GM10266 (cell line): ENCODE results near the gene SCGB3A1.

Experiments
- DNase-seq: peaks from one replicate; pipeline ENCODE4 v3.0.0; 2012; ENCODE audit errors: extremely low spot score
- TF ChIP-seq, protein P1 (sequence below): IDR thresholded peaks from 2 replicates; pipeline ENCODE4 v1.5.1; 2012; ENCODE audit warnings: mild to moderate bottlenecking, low read depth; ENCODE audit not compliant: control insufficient read depth, insufficient read depth; ENCODE audit errors: missing control alignments

SCGB3A1 gene

DNA sequence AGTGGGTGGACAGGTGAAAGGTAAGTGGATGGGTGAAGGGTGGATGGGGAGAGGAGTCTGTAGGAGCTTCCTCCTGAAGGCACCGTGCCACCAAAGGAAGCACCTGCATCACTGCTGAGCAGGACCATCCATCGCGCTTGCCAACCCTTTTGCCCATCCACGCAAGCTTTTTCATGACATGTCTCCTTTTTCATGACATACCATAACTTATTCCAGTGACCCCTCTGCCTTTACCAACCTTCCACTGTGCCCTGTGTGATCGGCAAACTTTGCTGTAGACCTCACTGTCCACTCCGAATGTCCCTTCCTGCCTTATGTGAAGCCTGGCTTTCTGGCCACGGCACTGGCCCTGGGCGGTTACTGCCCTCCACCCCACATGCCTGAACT, 44.7 kb upstream of the SCGB3A1 start:
- DNase-seq: no peak
- TF ChIP-seq, protein P1, sequence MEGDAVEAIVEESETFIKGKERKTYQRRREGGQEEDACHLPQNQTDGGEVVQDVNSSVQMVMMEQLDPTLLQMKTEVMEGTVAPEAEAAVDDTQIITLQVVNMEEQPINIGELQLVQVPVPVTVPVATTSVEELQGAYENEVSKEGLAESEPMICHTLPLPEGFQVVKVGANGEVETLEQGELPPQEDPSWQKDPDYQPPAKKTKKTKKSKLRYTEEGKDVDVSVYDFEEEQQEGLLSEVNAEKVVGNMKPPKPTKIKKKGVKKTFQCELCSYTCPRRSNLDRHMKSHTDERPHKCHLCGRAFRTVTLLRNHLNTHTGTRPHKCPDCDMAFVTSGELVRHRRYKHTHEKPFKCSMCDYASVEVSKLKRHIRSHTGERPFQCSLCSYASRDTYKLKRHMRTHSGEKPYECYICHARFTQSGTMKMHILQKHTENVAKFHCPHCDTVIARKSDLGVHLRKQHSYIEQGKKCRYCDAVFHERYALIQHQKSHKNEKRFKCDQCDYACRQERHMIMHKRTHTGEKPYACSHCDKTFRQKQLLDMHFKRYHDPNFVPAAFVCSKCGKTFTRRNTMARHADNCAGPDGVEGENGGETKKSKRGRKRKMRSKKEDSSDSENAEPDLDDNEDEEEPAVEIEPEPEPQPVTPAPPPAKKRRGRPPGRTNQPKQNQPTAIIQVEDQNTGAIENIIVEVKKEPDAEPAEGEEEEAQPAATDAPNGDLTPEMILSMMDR: no peak

DNA sequence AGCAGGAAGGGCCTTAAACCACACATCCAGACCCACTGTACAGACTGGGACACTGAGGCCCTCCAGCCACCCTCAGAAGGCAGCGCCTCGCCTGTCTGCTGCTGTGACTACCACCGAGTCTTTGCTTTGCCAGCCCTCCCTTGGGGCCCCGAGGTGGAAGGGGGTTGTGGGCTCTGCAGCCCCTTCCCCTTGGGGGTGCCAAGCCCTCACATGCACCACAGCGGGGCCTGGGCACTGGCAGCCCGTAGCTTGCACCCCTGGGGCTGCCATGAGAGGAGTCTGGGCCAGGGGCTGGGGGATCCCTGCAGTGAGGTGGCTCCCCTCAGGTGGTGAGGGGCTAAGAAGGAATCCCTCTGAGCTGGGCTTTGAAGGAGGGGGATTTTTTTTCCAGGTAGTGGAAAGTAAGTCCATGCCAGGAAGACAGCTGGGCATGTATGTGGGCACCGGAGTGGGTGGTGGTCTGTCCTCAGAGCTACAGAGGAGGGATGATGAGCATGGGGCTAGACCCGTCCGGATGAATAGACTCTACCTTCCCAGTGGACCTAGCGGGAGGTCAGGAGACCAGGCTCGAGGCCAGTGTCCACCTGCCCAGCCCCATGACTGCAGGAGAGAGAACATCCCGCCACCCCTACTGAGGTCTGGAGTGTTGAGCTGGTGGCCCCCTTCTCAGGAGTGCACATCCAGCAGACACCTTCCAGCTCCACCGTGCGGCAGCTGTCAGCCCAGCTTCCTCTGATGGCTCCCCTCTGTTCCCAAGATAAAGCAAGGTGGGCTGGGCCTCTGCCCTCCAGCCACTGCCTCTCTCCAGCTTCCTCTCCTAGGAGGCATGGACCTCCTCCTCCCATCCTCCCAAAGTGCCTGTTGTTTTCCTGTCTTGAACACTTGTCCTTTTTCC, 42.2 kb upstream of the SCGB3A1 start:
- DNase-seq: no peak
- TF ChIP-seq, protein P1: no peak

GRCh38 chr5:180632768-180633167, 41.5 kb upstream of the SCGB3A1 start:
- DNase-seq: no peak
- TF ChIP-seq, protein P1: no peak

- DNase-seq: no peak
Measured at GRCh38 chr5:180631549-180632383, 40.5 kb upstream of the SCGB3A1 start.

DNA sequence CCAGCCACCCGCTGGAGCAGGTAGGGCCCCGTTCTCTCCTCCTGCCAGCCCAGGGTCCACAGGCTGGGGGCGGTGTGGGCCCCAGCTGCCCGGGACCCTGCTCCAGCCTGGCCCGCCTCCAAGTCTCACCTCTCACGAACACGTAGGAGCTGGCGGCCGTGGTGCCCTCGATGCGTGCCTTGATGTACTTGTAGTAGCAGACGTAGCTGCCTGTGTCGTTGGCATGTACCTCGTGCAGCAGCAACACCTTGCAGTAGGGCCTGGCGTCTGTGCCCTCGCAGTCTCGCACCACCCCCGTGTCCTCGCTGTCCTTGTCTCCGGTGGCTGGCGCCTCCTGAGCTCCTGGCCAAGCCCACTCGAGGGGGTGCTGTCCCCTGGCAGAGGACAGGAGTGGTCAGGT, 39.1 kb upstream of the SCGB3A1 start:
- TF ChIP-seq, protein P1: no peak
- no peak for DNase-seq

More at GRCh38 chr5:180631549-180632383, 40.5 kb upstream of the SCGB3A1 start:
- TF ChIP-seq, protein P1: no peak

GRCh38 chr5:180629831-180630382, 38.6 kb upstream of the SCGB3A1 start:
- TF ChIP-seq, protein P1: no peak
- DNase-seq: no peak
